ENCODE measurements around the gene RABEPK.
"Not testable (repeated sequence)": the region's sequence is repeated elsewhere in the genome, so short reads cannot be mapped to it uniquely, and the experiment has no call there.

RABEPK gene

DNA sequence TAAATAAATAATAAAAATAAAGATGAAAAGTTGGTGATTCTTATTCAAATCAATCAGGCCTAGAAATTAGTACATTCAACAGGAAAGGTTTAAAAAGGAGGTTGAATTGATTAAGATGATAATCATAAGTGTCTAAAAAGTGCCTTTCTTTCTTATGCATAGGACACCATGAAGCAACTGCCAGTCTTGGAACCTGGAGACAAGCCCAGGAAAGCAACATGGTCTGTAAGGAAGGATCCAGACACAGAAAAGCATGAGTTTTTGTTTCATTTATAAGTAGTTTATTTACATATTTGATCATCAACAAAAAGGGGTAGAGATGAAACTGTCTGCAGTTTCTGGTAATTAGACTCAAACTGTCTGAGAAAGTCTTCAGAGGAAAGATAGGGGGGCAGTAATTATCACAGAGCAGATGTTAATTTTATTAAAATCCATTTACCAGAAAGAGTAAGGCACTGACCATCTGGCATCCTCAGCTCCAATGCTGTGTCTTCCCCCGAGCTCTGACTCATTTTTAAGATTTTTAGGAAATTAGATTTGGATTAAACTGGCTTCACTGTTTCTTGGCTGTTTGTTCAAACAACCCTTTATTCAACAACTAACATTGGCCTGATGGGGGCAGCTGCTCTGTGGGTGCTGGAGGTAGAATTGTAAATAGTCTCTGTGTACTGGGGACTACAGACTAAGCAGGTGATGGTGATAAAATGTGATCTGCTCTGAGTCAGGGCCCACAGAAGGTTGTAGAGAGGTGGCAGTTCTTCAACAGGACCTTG lies 2.7 kb downstream of the RABEPK start:
- no peak for DNase-seq (ENCODE audit: low read depth)
- no peak overlapping the region for H3K4me3 ChIP-seq (ENCODE audit: low read length)
- TF ChIP-seq, protein P1, sequence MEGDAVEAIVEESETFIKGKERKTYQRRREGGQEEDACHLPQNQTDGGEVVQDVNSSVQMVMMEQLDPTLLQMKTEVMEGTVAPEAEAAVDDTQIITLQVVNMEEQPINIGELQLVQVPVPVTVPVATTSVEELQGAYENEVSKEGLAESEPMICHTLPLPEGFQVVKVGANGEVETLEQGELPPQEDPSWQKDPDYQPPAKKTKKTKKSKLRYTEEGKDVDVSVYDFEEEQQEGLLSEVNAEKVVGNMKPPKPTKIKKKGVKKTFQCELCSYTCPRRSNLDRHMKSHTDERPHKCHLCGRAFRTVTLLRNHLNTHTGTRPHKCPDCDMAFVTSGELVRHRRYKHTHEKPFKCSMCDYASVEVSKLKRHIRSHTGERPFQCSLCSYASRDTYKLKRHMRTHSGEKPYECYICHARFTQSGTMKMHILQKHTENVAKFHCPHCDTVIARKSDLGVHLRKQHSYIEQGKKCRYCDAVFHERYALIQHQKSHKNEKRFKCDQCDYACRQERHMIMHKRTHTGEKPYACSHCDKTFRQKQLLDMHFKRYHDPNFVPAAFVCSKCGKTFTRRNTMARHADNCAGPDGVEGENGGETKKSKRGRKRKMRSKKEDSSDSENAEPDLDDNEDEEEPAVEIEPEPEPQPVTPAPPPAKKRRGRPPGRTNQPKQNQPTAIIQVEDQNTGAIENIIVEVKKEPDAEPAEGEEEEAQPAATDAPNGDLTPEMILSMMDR (conservative IDR thresholded peaks at IDR 0.05; ENCODE audit: low read depth, low read length) = no peak

DNA sequence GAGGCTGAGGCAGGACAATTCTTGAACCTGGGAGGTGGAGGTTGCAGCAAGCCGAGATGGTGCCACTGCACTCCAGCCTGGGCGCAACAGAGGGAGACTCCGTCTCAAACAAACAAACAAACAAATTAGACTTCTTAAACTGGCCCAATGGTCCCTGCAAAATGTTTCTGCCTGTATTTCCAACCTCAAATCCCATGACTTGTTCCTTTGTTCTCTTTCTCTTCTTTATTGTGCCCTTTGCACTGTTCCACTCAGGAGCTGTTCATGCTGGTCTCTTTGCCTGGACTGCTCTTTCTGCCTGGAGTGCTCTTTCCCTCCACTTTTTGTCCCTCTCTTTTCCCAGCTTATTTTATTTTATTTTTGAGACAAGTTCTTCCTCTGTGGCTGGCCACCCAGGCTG lies 4.1 kb downstream of the RABEPK start:
- no peak overlapping the region for H3K4me3 ChIP-seq (ENCODE audit: low read length)
- no peak for DNase-seq (ENCODE audit: low read depth)
- TF ChIP-seq, protein P1 (conservative IDR thresholded peaks at IDR 0.05; ENCODE audit: low read depth, low read length) = no peak

DNA sequence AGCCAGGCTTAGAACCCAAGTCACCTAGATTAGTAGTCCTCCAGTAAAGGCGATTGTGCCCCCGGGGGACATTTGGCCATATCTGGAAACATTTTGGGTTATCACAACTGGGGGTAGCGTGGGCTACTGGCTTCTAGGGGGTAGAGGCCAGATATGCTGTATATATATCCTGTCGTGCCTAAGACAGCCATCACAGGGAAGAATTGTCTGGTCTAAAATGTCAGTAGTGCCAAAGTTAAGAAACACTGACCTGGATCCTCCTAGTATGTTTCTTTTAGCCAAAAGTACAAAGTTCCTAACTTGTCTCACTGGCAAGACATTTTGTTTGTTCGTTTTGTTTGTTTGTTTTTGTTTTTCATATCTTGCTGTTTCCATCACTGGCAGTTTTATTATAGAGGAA lies 13.8 kb downstream of the RABEPK start:
- TF ChIP-seq, protein P1 (conservative IDR thresholded peaks at IDR 0.05; ENCODE audit: low read depth, low read length) = no peak
- H3K4me3 ChIP-seq (ENCODE audit: low read length) = no peak overlapping the region
- DNase-seq (ENCODE audit: low read depth) = no peak

DNA sequence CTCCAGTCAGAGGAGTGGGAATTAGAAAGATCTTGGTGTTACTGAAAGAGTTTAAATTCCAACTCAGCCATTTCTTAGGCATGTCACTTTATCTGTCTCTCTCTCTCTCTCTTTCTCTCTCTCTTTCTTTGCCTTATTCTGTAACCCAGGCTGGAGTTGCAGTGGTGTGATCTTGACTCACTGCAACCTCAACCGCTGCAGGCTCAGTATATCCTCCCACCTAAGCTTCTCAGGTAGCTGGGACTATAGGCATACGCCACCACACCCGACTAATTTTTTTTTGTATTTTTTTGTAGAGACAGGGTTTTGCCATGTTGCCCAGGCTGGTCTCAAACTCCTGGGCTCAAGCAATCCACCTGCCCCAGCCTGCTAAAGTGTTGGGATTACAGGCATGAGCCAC lies 18.3 kb downstream of the RABEPK start:
- H3K4me3 ChIP-seq (ENCODE audit: low read length) = no peak overlapping the region
- DNase-seq (ENCODE audit: low read depth) = no peak
- TF ChIP-seq, protein P1 (conservative IDR thresholded peaks at IDR 0.05; ENCODE audit: low read depth, low read length) = no peak

DNA sequence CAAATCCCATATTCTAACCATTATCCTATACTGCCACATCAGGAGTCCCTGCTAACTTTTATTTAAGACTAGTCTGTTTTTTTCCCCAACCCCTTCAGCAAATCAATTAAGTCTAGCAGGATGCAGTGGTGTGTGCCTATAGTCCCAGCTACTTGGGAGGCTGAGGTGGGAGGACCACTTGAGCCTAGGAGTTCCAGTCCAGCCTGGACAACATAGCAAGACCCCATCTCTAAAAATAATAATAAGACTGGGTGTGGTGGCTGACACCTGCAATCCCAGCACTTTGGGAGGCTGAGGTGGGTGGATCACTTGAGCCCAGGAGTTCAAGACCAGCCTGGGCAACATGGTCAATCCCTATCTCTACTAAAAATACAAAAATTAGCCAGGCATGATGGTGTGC lies 24.5 kb downstream of the RABEPK start:
- not testable (repeated sequence) for H3K4me3 ChIP-seq (ENCODE audit: low read length); DNase-seq (ENCODE audit: low read depth)

DNA sequence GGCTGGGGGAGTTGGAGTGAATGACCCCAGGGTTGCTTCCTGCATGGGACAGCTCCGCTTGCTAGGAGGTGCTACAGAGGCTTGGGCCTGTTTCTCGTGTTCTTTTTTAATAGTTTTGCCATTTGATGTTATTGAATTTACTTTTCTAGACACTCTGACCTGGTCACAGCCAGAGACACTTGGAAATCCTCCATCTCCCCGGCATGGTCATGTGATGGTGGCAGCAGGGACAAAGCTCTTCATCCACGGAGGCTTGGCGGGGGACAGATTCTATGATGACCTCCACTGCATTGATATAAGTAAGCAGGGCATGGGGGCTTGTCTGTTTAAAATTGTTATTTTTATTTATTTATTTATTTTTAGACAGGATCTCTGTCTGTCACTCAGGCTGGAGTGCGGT lies 27.4 kb downstream of the RABEPK start:
- TF ChIP-seq, protein P1 (conservative IDR thresholded peaks at IDR 0.05; ENCODE audit: low read depth, low read length) = no peak
- no peak overlapping the region for H3K4me3 ChIP-seq (ENCODE audit: low read length)
- no peak for DNase-seq (ENCODE audit: low read depth)

DNA sequence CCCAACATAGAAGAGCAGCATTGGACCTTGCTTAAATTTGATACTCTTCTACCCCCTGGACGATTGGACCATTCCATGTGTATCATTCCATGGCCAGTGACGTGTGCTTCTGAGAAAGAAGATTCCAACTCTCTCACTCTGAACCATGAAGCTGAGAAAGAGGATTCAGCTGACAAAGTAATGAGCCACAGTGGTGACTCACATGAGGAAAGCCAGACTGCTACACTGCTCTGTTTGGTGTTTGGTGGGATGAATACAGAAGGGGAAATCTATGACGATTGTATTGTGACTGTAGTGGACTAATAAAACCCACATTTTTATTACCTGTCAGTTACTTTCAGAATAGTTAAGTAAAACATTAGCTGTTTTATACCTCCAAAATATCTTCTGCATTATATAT lies 33.3 kb downstream of the RABEPK start:
- TF ChIP-seq, protein P1 (conservative IDR thresholded peaks at IDR 0.05; ENCODE audit: low read depth, low read length) = no peak
- H3K4me3 ChIP-seq (ENCODE audit: low read length) = no peak overlapping the region
- DNase-seq (ENCODE audit: low read depth) = peak; percentile 72

DNA sequence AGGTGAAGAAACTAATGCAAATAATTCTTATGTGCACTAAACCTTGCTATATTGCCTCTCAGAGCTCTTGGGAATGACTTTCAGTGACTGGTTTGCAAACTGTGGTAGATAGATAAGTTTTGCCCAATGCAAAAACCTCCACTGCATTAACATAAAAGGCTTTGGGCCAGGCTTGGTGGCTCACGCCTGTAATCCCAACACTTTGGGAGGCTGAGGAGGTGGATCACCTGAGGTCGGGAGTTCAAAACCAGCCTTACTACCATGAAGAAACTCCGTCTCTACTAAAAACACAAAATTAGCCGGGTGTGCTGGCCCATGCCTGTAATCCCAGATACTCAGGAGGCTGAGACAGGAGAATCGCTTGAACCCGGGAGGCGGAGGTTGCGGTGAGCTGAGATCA lies 33.8 kb downstream of the RABEPK start:
- DNase-seq (ENCODE audit: low read depth); H3K4me3 ChIP-seq (ENCODE audit: low read length): not testable (repeated sequence)
